Measurements from ENCODE around the gene SPEN.

DNA sequence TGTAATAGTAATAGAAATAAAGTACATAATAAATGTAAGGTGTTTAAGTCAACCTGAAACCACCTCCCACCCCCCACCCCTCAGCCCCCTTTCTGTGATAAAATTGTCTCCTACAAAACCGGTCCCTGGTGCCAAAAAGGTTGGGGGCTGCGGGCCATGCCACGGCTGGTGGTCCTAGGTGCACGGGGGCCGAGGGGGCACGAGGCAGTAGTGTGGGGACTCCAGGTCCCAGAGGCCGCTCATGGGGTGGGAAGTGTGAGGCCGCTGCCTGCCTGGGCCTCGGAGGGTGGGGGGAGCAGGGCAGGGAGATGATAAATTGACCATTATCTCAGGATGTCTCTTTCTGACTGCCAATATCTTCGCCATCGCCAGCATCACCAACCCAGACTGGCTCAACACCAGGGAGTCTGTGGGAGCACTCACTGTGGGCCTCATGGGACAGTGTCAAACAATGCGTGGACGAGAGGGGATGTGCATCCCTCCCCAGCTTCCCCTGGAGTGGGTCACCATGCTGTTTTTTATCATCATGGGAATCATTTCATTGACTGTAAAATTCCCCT lies 121.9 kb downstream of the SPEN start:
- no peak for TF ChIP-seq EZH2 (IDR thresholded peaks at IDR 0.05; ENCODE audit: borderline replicate concordance, low read depth, low read length, severe bottlenecking)
- TF ChIP-seq, protein P1, sequence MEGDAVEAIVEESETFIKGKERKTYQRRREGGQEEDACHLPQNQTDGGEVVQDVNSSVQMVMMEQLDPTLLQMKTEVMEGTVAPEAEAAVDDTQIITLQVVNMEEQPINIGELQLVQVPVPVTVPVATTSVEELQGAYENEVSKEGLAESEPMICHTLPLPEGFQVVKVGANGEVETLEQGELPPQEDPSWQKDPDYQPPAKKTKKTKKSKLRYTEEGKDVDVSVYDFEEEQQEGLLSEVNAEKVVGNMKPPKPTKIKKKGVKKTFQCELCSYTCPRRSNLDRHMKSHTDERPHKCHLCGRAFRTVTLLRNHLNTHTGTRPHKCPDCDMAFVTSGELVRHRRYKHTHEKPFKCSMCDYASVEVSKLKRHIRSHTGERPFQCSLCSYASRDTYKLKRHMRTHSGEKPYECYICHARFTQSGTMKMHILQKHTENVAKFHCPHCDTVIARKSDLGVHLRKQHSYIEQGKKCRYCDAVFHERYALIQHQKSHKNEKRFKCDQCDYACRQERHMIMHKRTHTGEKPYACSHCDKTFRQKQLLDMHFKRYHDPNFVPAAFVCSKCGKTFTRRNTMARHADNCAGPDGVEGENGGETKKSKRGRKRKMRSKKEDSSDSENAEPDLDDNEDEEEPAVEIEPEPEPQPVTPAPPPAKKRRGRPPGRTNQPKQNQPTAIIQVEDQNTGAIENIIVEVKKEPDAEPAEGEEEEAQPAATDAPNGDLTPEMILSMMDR (IDR thresholded peaks at IDR 0.05; ENCODE audit: borderline replicate concordance, extremely low read depth, low read length, poor library complexity, severe bottlenecking): no peak
